Muscle of leg (tissue), 11 donors: ENCODE measurements around the gene DSCAML1. TPM values are rescaled to one million over a fixed set of nuclear protein-coding genes. Genes with fewer than 3 reads are reported as not detected.

ENCODE experiments used
- DNase-seq: peaks from one replicate; pipeline ENCODE4 v3.0.0; 2013
- H3K27ac ChIP-seq: one replicate; pipeline ENCODE4 v1.5.1; 2013; ENCODE audit warnings: mild to moderate bottlenecking, low read length, control low read depth
- H3K27me3 ChIP-seq: one replicate; pipeline ENCODE4 v1.6.1; 2013; ENCODE audit warnings: low read length; ENCODE audit not compliant: control insufficient read depth, insufficient read depth
- H3K36me3 ChIP-seq: one replicate; pipeline ENCODE4 v1.6.1; 2013; ENCODE audit warnings: low read length; ENCODE audit not compliant: control insufficient read depth, insufficient read depth
- H3K4me1 ChIP-seq: one replicate; pipeline ENCODE4 v1.6.1; 2013; ENCODE audit warnings: low read length; ENCODE audit not compliant: control insufficient read depth, insufficient read depth
- H3K4me3 ChIP-seq: one replicate; pipeline ENCODE4 v1.5.1; 2013; ENCODE audit warnings: low read length, control low read depth
- H3K9me3 ChIP-seq: replicated peaks from 2 replicates; pipeline ENCODE4 v1.6.1; 2013; ENCODE audit warnings: low read depth, low read length; ENCODE audit not compliant: control insufficient read depth
- WGBS: methylation state at CpG from one replicate; pipeline ENCODE4 v1.1.5; 2013; ENCODE audit warnings: missing lambda C conversion rate; ENCODE audit not compliant: insufficient coverage; 5-methylcytosine and 5-hydroxymethylcytosine counted together
- polyA plus RNA-seq, 8 donors: library from polyadenylated mRNA; unstranded; fragments of 120-200 nt; gene quantifications; one replicate each; pipeline versions ENCODE4 v1.2.1 to v1.2.3, GENCODE V29; 2013; ENCODE audit warnings: inconsistent platforms in 1 of 8, low replicate concordance in 1 of 8; ENCODE audit not compliant: insufficient read length in 8 of 8, insufficient read depth in 1 of 8
- total RNA-seq: library from RNA; stranded (reverse); fragments of 120-200 nt; gene quantifications from one replicate; pipeline ENCODE4 v1.2.4, GENCODE V29; 2013

DSCAML1 gene
- total and polyA plus RNA-seq, 9 donors, result 0.28 to 0.80 (median 0.60) TPM

DNA sequence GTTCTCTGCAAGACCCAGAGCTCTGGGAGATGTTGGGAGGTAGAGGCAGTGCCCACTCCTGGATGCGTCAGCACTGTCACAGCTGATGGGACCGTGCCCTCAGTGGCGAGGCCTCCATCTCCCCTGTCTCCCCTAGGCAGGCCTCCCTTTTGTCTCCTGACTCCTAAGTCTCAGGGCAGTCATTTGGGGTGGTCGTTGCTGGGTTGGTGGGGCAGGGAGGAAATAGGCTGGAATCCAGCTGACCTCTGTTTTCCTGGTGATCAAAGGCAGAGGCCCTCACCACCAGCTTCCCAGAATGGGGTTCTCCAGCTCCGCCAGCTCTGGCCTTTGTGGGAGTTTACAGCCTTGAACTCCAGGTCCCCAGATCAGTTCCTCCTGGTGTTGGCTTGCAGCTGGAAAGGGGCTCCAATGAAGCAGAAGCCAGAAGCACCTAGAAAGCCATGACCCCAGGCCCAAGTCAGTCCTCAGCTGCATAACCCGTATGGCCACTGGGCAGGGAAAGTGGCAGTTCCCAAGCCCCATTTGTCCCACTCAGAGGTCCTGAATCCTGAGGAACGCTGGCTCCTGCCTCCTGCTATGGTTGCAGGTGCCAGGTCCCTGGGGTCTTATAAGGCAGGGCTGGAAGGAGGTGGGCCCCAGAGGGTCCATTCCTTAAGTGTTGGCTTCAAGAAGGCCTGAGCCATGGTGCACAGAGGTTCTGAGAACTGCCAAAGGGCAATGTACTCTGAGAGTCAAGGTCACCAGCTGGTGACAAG is 34.8 kb upstream of the DSCAML1 start:
- 78% methylated on average over 3 of the region's 7 CpGs for WGBS
- H3K36me3 ChIP-seq, result peaks cover 18% of the 10 kb centered on the region
- H3K4me1 ChIP-seq, result peaks cover 57% of the 10 kb centered on the region
- no peak overlapping the region for H3K27ac ChIP-seq
- no peak overlapping the region for H3K4me3 ChIP-seq
- peaks cover 2% of the 10 kb centered on the region for H3K27me3 ChIP-seq
- H3K9me3 ChIP-seq, result no peaks in the 10 kb centered on the region
- DNase-seq, result no peak

DNA sequence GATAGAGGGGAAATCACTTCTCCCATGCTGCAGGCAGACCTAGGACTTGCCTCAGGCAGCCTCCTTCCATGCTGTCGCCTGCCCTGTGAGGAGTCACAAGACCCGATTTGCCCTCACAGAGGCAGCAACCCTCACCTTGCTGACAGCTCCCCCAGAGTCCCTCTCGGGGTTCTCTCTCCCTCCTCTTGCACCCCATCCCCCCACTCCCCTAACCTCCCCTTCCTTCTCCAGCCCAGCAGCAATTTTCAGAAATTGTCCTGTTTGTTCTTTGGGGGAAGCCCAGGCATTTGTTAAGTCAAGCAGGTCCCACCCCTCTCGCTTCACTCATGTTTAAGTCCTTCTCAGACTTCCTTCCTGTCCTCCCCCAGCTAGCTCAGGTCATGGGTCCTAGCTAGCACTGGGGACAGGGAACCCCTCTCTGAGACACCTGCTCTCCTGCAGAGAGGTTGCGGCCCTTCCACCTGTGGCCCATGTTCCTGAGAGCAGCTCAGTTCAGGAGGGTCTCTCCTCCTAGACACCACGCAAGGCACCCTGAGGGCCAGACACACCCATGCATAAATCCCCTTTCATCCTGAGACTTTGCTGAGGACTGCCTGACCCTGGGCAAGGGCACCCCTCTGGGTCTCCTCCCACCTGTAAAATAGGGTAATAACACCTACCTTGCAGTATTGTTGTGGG is 33.8 kb upstream of the DSCAML1 start:
- H3K9me3 ChIP-seq, result no peaks in the 10 kb centered on the region
- no peak overlapping the region for H3K4me3 ChIP-seq
- no peak for DNase-seq
- peaks cover 12% of the 10 kb centered on the region for H3K36me3 ChIP-seq
- WGBS, result 53% methylated on average over 5 of the region's 6 CpGs
- peaks cover 4% of the 10 kb centered on the region for H3K27me3 ChIP-seq
- peaks cover 57% of the 10 kb centered on the region for H3K4me1 ChIP-seq
- H3K27ac ChIP-seq, result no peak overlapping the region

DNA sequence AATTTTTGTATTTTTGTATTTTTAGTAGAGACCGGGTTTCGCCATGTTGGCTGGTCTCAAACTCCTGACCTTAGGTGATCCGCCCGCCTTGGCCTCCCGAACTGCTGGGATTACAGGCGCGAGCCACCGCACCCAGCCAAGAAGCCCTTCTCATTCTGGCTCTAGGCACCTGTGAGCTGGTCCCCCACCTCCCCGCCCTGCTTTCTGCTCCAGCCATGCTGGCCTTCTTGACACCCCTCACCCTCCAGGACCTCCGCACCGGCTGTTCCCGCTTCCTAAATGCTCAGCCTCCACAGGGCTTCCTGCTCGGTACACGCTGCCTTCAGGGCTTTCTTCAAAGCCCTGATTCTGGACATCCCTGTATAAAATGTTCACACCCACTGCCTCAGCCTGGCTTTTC is 33.1 kb upstream of the DSCAML1 start:
- no peak overlapping the region for H3K27ac ChIP-seq
- DNase-seq, result no peak
- H3K9me3 ChIP-seq, result no peaks in the 10 kb centered on the region
- peaks cover 7% of the 10 kb centered on the region for H3K36me3 ChIP-seq
- H3K27me3 ChIP-seq, result peaks cover 4% of the 10 kb centered on the region
- WGBS, result 80% methylated on average over 14 of the region's 14 CpGs
- H3K4me3 ChIP-seq, result no peak overlapping the region
- H3K4me1 ChIP-seq, result peaks cover 63% of the 10 kb centered on the region

DNA sequence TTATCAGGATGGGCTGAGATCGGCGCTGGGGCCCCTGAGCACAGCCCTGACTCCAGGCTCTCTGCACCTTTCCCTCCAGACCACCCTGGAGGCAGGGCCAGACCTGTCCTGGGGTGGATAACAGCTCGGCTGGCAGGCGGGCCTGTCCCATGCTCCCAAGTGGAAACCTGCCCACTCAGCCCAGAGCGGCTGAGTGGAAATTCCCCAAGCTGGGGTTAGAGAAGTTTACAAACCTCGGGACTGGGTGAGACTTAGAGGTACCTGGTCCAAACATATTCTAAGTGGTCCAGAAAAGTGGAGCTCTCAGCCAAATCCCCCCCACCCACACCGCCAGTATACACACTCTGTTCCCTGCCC is 32.3 kb upstream of the DSCAML1 start:
- DNase-seq, result no peak

DNA sequence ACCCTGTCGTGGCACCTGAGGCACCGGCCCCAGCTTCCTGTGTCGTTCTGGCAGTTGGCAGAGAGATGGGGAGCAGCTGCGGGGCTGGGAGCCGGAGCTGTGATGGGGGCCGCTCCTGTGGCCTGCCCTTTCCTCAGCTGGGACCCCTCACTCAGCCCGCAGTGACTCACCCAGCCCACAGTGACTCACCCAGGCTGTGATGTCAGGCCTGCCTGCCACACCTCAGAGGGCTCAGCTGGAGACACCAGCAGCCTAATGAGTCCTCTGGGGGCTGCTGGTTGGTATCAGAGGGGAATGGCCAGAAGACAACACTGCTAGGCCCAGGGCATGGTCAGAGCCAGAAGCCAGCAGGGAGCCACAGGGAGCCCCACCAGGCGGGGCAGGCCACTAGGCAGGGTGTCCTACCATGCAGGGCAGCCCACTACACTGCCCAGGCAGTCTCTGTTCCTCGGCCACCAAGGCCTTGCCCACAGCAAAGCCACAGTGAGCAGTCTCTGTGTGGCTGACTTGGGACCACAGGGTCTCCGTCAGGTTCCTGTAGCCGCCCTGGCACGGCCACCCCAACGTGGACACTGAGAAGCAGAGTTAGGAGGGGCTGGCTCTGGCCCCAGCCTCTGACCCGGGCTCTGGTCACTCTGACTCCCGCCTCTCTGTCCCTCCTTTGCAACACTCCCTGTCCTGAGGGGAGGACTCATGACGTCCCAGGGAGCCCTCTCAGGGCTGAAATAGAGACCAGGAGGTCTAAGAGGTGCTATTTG is 31.8 kb upstream of the DSCAML1 start:
- Histone ChIP-seq H3K27ac (no peak overlapping the region), H3K36me3 (no peaks in the 10 kb centered on the region), H3K4me3 (no peak overlapping the region), H3K9me3 (no peaks in the 10 kb centered on the region), H3K27me3 (peaks cover 4% of the 10 kb centered on the region), H3K4me1 (peaks cover 69% of the 10 kb centered on the region)
- no peak for DNase-seq
- 56% methylated on average over 12 of the region's 16 CpGs for WGBS

More for the DNA sequence above, 32.3 kb upstream of the DSCAML1 start:
- H3K4me1 ChIP-seq, result peaks cover 68% of the 10 kb centered on the region
- no peaks in the 10 kb centered on the region for H3K9me3 ChIP-seq
- H3K27me3 ChIP-seq, result peaks cover 4% of the 10 kb centered on the region
- no peak overlapping the region for H3K4me3 ChIP-seq
- peaks cover under 1% of the 10 kb centered on the region for H3K36me3 ChIP-seq
- no peak overlapping the region for H3K27ac ChIP-seq
- WGBS, result 27% methylated on average over 2 of the region's 7 CpGs

DNA sequence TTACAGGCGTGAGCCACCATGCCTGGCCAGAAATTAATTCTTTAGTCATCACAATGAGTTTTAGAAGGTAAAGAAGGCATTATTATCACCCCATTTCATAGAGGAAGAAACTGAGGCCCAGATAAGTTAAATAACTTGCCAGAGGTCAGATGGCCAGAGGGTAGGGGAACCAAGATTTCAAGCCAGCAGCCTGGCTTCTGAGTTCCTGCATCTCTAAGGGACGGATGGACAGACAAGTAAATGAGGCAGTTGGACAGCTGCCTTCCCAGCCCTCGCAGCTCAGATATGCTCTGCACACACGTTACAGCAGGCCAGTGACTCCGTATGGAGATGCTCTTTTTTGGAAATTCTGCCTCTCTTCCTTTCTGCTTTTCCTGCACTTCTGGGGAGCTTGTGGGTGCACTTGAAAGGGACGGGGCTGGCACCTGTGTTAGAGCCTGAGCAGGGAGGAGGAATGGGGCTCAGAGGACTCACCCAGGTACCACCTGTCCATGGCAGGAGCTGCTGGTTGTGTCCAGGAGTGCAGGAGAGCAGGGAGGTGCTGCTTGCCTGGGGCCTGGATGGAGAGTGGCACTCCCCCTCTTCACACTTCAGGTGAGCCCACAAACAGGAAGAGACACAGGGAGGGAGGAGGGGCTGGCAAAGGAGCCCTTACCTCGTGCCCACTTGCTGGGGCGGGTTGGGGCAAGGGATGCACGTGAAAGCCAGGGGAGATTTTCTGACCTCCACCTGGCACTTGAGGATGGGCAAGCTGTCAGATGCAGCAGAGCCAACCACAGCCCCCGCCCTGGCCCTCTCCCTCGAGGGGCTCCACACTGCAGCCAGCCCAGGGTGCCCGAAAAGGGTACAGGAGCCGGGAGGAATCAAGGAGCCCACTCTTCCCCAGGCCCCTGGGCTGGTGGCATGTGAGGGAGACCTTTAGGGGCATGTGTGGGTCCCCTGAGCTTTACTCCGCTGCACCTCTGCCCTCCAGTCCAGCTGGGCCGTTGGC is 30.8 kb upstream of the DSCAML1 start:
- Histone ChIP-seq H3K4me1 (peaks cover 69% of the 10 kb centered on the region), H3K27ac (no peak overlapping the region), H3K9me3 (no peaks in the 10 kb centered on the region), H3K4me3 (no peak overlapping the region), H3K27me3 (peaks cover 4% of the 10 kb centered on the region), H3K36me3 (no peaks in the 10 kb centered on the region)
- no peak for DNase-seq
- 43% methylated on average over 10 of the region's 15 CpGs for WGBS

DNA sequence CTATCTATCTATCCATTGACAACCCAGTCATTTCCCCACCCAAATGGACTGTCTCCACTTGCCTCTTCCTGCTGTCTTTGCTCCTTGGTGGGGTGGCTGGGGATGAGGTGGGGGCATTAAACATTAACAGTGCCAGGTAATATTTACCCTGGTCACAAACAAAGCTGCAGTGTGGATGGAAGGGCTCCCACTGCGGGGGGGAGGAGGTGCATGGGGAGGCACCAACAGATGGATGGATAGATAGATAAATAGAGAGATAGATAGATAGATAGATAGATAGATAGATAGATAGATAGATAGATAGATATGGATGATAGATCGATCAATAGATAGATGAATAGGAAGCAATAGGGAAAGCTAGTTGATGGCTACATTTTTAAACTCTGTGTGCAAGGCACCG is 29.8 kb upstream of the DSCAML1 start:
- DNase-seq, result no peak
- no peaks in the 10 kb centered on the region for H3K36me3 ChIP-seq
- H3K4me1 ChIP-seq, result peaks cover 67% of the 10 kb centered on the region
- no peak overlapping the region for H3K27ac ChIP-seq
- H3K4me3 ChIP-seq, result no peak overlapping the region
- H3K9me3 ChIP-seq, result no peaks in the 10 kb centered on the region
- WGBS, result 69% methylated on average over 3 of the region's 3 CpGs
- peaks cover 4% of the 10 kb centered on the region for H3K27me3 ChIP-seq

DNA sequence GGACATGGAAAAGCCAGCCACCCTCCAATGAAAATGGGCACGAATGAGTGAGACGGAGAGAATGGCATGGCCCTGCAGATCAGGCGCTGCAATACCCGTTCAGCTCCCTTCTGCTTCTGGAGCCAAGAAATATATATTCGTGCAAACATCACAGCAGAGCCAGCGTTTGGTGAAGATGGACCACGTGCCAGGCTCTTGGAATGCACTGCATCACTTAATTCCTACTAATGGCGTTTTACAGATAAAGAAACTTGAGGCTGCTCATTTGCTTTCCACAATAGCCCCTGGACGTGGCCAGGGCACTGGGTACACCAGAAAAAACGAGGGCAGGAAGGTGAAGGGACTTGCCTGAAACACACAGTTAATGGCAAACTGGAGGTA is 29.2 kb upstream of the DSCAML1 start:
- H3K4me1 ChIP-seq, result peaks cover 60% of the 10 kb centered on the region
- peaks cover 4% of the 10 kb centered on the region for H3K27me3 ChIP-seq
- no peaks in the 10 kb centered on the region for H3K36me3 ChIP-seq
- no peak overlapping the region for H3K27ac ChIP-seq
- no peaks in the 10 kb centered on the region for H3K9me3 ChIP-seq
- H3K4me3 ChIP-seq, result no peak overlapping the region
- no peak for DNase-seq
- 73% methylated on average over 4 of the region's 10 CpGs for WGBS

DNA sequence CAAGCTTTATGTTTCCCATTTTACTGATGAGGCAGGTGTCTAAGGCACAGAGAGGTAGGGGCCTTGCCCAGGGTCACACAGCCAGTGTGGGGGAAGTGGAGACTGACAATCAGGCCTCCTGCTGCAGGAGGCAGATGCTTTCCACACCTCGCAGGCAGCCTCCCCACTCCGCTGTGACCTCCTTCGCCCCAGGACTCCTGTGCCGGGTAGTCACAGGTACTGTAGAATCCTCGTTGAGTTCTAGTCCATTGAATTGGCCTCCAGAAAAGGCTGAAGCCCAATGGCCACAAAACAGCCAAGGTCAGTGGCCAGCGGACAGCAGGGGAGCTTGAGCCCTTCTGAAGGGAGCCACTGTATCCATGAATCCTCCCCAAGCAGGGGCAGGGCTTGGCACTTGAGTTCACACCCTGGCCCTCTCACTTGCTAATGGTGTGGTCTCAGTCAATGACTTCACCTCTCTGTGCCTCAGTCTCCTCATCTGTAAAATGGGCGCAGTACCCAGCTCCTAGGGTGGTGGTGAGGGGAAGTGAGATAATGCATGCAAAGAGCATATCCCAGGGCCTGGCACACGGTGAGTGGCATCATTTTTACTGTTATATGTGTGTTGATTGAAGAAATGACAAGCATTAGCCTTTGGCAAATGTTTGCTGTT is 28.6 kb upstream of the DSCAML1 start:
- DNase-seq, result no peak
- Histone ChIP-seq H3K9me3 (no peaks in the 10 kb centered on the region), H3K4me3 (no peak overlapping the region), H3K36me3 (no peaks in the 10 kb centered on the region), H3K4me1 (peaks cover 55% of the 10 kb centered on the region), H3K27ac (no peak overlapping the region), H3K27me3 (peaks cover 4% of the 10 kb centered on the region)
- 92% methylated on average over 7 of the region's 8 CpGs for WGBS
